Astrocyte of the cerebellum (primary cell): ENCODE data around the gene SLC6A7.
"Not testable (repeated sequence)": the region's sequence is repeated elsewhere in the genome, so short reads cannot be mapped to it uniquely, and the experiment has no call there.

Experiments used
- DNase-seq: peaks from one replicate; pipeline ENCODE4 v3.0.0-alpha.2; 2011; ENCODE audit warnings: low read depth
- H3K4me3 ChIP-seq: 2 replicates; pipeline ENCODE4 v1.5.1; 2011; ENCODE audit warnings: mild to moderate bottlenecking, low read depth, low read length, moderate library complexity
- in situ Hi-C: cut with HindIII; loops from 2 replicates; pipeline ENCODE4 v1.10.0; 2017; ENCODE audit warnings: low sequenced_read_pairs
- TF ChIP-seq, protein P1 (sequence below): IDR thresholded peaks from 2 replicates; pipeline ENCODE4 v1.5.1; 2012; ENCODE audit warnings: low read length, low read depth, moderate library complexity, mild to moderate bottlenecking; ENCODE audit errors: missing control alignments

Gene SLC6A7

DNA sequence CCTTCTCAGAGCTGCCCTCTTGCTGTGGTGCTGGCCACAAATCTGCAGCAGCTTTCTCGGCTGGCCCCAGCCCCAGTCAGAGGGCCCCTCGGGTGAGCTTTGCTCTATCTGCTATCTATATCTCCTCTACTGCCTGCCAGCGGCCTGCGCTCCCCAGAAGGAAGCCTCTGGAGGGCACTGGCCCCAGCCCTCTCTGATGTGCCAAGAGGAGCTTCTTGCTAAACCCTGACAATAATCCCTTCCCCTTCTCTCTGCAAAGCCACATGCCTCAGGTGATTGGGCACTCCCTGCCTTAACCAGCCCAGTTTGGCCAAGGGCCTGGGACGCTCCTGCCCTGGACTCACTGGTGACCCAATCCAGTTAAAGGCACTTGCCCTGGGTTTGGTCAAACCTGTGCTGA lies 57.0 kb downstream of the SLC6A7 start:
- in situ Hi-C loops, result no loop called here
- no peak for DNase-seq
- TF ChIP-seq, protein P1, sequence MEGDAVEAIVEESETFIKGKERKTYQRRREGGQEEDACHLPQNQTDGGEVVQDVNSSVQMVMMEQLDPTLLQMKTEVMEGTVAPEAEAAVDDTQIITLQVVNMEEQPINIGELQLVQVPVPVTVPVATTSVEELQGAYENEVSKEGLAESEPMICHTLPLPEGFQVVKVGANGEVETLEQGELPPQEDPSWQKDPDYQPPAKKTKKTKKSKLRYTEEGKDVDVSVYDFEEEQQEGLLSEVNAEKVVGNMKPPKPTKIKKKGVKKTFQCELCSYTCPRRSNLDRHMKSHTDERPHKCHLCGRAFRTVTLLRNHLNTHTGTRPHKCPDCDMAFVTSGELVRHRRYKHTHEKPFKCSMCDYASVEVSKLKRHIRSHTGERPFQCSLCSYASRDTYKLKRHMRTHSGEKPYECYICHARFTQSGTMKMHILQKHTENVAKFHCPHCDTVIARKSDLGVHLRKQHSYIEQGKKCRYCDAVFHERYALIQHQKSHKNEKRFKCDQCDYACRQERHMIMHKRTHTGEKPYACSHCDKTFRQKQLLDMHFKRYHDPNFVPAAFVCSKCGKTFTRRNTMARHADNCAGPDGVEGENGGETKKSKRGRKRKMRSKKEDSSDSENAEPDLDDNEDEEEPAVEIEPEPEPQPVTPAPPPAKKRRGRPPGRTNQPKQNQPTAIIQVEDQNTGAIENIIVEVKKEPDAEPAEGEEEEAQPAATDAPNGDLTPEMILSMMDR, result no peak
- H3K4me3 ChIP-seq, result no peak overlapping the region

DNA sequence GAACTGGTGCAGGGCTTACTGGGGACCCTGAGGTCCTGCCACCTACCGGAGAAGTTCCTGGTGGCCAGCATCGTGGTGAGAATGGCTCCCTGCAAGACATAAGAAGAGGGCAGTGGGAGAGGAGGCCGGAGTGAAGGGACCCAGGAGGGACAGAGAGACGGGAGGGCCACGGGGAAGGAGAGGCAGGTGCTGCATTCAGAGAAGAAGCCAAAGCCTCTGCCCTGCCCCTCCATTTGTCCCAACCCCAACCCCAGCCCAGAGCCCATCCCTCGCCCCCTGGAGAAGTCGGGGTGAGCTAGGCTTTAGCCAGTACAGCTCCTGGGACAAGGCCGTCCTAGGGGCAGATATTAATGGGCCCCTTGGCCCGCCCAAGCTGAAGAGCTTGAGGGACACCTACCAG lies 57.9 kb downstream of the SLC6A7 start:
- H3K4me3 ChIP-seq, result no peak overlapping the region
- TF ChIP-seq, protein P1, result no peak
- in situ Hi-C loops, result no loop called here
- no peak for DNase-seq

DNA sequence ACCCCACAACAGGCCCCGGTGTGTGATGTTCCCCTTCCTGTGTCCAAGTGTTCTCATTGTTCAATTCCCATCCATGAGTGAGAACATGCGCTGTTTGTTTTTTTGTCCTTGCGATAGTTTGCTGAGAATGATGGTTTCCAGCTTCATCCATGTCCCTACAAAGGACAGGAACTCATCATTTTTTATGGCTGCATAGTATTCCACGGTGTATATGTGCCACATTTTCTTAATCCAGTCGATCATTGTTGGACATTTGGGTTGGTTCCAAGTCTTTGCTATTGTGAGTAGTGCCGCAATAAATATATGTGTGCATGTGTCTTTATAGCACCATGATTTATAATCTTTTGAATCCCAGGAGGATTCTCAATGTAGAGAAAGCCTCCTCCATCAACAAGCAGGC lies 58.6 kb downstream of the SLC6A7 start:
- DNase-seq, in situ Hi-C loops, H3K4me3 ChIP-seq: not testable (repeated sequence)

DNA sequence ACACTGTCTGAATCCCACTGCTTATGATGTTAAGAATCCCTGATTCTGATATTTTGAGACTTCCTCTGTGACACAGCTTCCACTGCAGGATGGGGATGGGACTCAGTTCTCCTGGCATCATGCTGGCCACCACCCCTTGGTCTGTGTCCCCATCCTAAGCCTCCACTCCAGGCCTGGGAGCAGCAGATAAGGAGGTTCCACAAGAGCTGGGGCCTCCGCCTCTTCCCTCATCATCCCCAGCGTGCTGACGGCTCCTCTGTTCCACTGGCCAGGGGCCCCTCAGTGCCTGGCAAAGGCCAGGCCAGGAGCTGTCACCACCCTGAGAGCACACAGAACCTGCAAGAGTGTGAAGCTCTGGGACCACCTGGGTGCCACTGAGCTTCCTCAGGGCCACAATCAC lies 59.1 kb downstream of the SLC6A7 start:
- H3K4me3 ChIP-seq, result no peak overlapping the region
- TF ChIP-seq, protein P1, result no peak
- in situ Hi-C loops, result no loop called here
- DNase-seq, result no peak

DNA sequence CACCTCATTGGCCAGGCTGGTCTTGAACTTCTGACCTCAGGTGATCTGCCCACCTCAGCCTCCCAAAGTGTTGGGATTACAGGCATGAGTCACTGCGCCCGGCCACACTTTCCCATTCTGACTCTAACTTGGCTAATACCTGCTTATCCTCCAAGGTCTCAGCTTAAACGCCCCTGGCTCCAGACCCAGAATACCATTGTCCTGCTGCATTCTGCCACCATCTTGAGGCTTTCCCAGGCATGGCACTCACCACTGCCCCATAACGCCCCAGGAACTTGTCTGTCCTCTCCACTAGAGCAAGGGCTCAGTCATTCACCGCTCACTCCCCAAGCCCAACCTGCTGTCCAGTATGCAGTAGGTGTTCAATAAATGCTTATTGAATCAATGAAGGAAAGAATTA lies 59.9 kb downstream of the SLC6A7 start:
- H3K4me3 ChIP-seq, result no peak overlapping the region
- TF ChIP-seq, protein P1, result no peak
- DNase-seq, result no peak
- in situ Hi-C loops, result no loop called here

DNA sequence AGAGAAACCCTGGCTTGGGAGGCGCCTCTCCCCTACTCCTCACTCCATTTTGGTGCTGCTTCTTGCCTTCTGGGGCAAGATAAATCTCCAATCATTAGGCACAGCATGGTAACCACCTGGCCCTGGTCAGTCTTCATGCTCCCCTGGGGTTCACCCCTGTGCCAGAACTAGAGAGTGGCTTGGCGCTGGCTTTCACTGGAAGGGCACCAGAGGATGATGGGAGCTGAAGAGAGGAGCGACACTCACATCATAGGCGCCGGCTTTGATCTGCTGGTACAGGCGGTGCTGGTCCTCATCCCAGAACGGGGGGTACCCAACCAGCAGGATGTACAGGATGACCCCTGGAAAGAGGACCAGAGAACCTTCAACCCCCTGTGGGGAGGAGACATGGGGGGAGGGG lies 61.6 kb downstream of the SLC6A7 start:
- no peak overlapping the region for H3K4me3 ChIP-seq
- TF ChIP-seq, protein P1, result no peak
- no peak for DNase-seq
- in situ Hi-C loops, result no loop called here

DNA sequence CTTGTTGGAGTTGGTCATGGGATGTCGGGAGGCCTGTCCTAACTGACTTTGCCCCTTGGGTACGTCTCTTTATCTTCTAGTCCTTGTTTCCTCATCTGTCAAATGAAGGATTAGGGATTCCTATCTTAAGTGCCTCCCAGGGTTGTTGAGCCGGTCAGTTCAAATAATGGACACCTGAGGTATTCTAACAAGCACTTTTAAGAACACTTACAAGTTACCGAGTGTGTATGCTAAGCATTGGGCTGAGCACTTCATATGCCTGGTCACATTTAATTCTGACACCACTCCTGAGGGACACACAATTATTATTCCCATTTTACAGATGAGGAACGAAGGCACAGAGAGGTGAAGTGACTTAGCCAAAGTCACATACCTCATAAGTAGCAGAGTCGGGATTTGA lies 62.6 kb downstream of the SLC6A7 start:
- DNase-seq, result no peak
- TF ChIP-seq, protein P1, result no peak
- in situ Hi-C loops, result no loop called here
- H3K4me3 ChIP-seq, result no peak overlapping the region
